Heart left ventricle (tissue), 13 donors: Measurements from ENCODE around the gene STAMBP.

Experiments
- CTCF ChIP-seq, 12 donors: fragments of 200-600 bp; sonication (generic) in 4 of 12; IDR thresholded peaks; one replicate each; pipeline versions ENCODE4 v1.5.0 to v1.8.0; 2018 to 2022; ENCODE audit warnings: antibody characterized with exemption in 12 of 12, mild to moderate bottlenecking in 5 of 12
- POLR2A ChIP-seq, 2 donors: fragments of 450-650 bp; IDR thresholded peaks; one replicate each; pipeline ENCODE4 v1.6.1; 2017; ENCODE audit warnings: antibody characterized with exemption in 2 of 2, mild to moderate bottlenecking in 2 of 2, moderate library complexity in 2 of 2
- donor health status: ischemic (EF 13 %, LVEDD 7.1; RV severe dilation, severe dysfunction).
- donor health status: DM: no; HTN: yes; CAD: no.
- donor health status: DM: no; HTN: no; CAD: no.
- donor health status: ischemic (EF 25% LVEDD 6.9; RV normal size, moderate dysfunction).
- donor health status: ischemic (EF 25% LVEDD 5.7; RV mildly dilated, moderate dysfunction).
- donor health status: ischemic (EF 35%, LVEDD 5.7; RV mildly dilated, moderate dysfunction).
- donor health status: nonischemic (EF 11% LVEDD 7.7; RV severe dilation, severe dysfunction).
- donor health status: DM: yes; HTN: yes; CAD: no.
- donor health status: PGD.
- donor health status: ischemic (EF 29% LVEDD 5.4; RV normal size, mild dysfunction).
- donor health status: nonischemic (EF 23%, LVEDD 6.1; RV moderate dilation, normal function).

- TF ChIP-seq POLR2A (IDR thresholded peaks at IDR 0.05): no peak
- no peak for TF ChIP-seq CTCF (IDR thresholded peaks at IDR 0.05)
Observed at GRCh38 chr2:73868204-73868978, 39.6 kb downstream of the STAMBP start.
